ENCODE measurements around the gene SLIT3. TPM values are rescaled to one million over a fixed set of nuclear protein-coding genes. Genes with fewer than 3 reads are reported as not detected.

SLIT3 gene
- total RNA-seq, 2 experiments from 2014 or later = 0.20 to 0.43 TPM

DNA sequence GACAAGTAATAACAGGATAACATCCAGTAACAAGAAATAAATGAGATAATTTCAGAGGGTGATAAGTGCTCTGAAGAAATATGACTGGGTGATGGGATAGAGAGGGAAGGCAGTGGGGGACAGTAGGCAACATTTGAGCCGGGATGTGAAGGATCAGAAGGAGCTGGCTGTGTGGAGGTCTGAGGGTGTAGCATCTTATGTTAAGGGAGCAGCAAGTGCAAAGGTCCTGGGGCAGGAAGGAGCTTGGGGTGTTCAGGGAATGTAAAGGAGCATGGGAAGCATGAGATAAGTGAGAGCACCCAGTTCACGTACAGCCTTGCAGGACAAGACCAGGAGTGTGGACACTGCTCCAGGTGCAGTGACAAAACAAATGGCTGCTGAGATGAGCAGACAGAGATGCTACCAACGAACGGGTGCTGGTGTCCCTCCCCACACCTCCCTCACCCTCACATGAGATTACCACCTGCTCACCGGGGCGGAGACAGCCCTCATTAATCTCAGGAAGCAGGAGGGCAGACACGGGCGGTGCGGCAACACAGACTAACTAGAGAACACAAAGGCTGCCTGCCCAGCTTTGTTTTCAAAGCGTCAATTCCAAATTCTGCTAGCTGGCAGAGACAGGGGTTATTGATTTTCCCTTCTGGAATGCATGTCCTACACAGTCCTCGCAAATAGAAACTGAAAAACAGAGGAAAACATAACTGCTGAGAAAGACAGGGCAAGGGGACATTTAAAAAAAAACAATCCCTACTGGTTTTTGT lies 423.6 kb downstream of the SLIT3 start:
- H3K4me3 Mint-ChIP-seq = no peak overlapping the region
- DNase-seq = no peak
- H3K27ac Mint-ChIP-seq = no peak overlapping the region
- H3K9me3 Mint-ChIP-seq = no peaks in the 10 kb centered on the region
- H3K4me1 Mint-ChIP-seq = no peaks in the 10 kb centered on the region
- H3K36me3 Mint-ChIP-seq = no peaks in the 10 kb centered on the region
- peaks cover 35% of the 10 kb centered on the region for H3K27me3 Mint-ChIP-seq

DNA sequence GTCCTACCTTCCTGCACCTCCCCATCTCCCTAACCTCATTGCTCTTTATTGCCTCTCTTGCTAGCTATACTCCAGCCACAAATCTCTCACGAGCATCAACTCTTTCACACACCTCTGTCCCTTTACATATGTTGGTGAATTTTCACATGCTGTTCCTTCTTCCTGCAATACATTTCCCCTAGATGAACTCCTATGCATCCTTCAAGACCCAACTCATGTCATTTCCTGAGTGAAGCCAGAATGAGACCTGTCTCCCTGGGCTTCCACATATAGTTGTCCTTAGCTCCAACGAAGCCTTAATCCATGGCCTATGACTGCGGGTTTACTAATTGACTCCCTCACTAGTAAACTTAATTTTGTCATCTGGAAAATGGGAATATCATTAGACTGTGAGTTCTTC lies 424.5 kb downstream of the SLIT3 start:
- no peak for DNase-seq
- Mint-ChIP-seq H3K9me3 (no peaks in the 10 kb centered on the region), H3K4me1 (peaks cover 4% of the 10 kb centered on the region), H3K27ac (no peak overlapping the region), H3K4me3 (no peak overlapping the region), H3K36me3 (no peaks in the 10 kb centered on the region), H3K27me3 (peaks cover 35% of the 10 kb centered on the region)

DNA sequence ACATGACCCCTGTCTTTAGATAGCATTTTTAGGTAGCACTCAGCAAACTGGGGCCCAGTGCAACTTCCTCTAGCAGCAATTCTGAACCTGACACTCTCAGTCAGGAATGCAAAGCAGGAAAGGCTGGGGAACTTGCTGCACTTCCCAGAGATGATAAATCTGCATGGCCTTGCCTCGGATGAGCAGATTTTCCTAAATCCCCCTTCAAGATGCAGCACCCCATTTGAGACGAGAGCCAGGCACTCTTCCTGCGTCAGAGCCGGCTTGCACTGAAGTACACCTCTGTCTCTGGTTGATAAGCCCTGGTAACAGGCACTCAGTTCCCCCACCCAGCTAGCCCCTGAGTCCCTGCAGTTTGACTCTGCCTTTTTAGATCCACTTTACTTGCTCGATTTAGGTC lies 425.1 kb downstream of the SLIT3 start:
- Mint-ChIP-seq H3K27me3 (peaks cover 35% of the 10 kb centered on the region), H3K27ac (no peak overlapping the region), H3K4me3 (no peak overlapping the region), H3K4me1 (peaks cover 4% of the 10 kb centered on the region), H3K9me3 (no peaks in the 10 kb centered on the region), H3K36me3 (no peaks in the 10 kb centered on the region)
- no peak for DNase-seq

DNA sequence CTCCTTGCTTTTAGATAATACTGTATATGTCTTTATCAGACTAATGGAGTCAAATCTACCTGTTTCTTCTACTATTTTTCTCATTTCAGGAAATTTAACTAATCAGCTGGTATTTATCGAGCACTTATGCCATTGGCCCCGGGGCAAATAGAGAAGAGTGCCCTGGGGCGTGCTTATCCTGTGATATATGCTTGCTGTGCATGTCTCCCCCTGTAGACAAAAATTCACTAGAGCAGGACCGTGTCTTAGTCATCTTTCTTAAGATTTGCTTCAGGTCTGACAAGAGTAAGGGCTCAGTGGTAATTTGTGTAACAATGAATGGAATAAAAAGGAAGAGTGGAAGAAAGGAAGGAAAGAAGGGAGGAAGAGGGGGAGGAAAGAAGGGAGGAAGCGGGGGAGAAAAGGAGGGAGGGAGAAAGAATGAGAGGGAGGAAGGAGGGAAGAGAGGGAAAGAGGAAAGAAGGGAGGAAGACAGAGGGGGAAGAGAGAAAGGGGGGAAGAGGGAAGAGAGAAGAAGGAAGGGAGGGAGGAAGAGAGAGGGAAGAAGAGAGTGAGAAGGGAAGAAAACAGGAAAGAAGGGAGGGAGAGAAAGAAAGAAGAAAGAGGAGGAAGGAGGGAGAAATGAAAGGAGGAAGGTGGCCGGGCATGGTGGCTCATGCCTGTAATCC lies 426.1 kb downstream of the SLIT3 start:
- H3K4me1 Mint-ChIP-seq = peaks cover 4% of the 10 kb centered on the region
- H3K27ac Mint-ChIP-seq = no peak overlapping the region
- no peaks in the 10 kb centered on the region for H3K9me3 Mint-ChIP-seq
- no peak overlapping the region for H3K4me3 Mint-ChIP-seq
- no peak for DNase-seq
- H3K27me3 Mint-ChIP-seq = peaks cover 41% of the 10 kb centered on the region
- no peaks in the 10 kb centered on the region for H3K36me3 Mint-ChIP-seq

DNA sequence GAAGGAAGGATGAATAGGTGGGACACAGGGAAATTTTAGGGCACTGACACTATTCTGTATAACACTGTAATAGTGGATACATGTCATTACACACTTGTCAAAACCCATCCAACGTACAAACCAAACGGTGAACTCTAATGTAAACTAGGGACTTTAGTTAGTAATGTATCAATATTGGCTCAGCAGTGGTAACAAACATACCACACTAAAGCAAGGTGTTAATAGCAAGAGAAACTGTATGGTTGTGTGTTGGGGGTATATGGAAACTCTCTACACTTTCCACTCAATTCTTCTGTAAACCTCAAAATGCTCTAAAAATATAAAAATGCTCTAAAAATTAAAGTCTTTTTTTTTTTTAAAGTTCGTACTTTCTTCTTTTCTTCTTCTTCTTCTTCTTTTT lies 428.7 kb downstream of the SLIT3 start:
- H3K27me3 Mint-ChIP-seq = peaks cover 37% of the 10 kb centered on the region
- no peaks in the 10 kb centered on the region for H3K9me3 Mint-ChIP-seq
- no peak overlapping the region for H3K4me3 Mint-ChIP-seq
- no peak overlapping the region for H3K27ac Mint-ChIP-seq
- H3K4me1 Mint-ChIP-seq = peaks cover 4% of the 10 kb centered on the region
- no peak for DNase-seq
- H3K36me3 Mint-ChIP-seq = no peaks in the 10 kb centered on the region

DNA sequence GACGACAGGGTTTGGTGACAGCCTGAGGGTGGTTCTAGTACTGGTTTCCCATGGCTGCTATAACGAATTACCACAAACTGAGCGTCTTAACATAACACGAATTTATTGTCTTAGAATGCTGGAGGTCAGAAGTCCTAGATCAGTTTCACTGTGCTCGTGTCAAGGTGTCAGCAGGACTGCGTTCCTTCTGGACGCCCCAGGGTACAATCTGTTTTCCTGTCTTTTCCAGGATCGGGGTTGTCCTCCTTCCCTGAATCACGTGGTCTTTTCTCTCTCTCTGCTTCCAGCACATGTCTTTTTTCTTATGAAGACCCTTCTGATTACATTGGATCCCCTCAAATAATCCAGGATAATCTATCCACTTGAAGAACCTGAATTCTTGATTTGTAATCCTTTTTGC lies 430.0 kb downstream of the SLIT3 start:
- Mint-ChIP-seq H3K9me3 (no peaks in the 10 kb centered on the region), H3K4me1 (peaks cover 4% of the 10 kb centered on the region), H3K27me3 (peaks cover 27% of the 10 kb centered on the region), H3K36me3 (no peaks in the 10 kb centered on the region), H3K27ac (no peak overlapping the region), H3K4me3 (no peak overlapping the region)
- no peak for DNase-seq

DNA sequence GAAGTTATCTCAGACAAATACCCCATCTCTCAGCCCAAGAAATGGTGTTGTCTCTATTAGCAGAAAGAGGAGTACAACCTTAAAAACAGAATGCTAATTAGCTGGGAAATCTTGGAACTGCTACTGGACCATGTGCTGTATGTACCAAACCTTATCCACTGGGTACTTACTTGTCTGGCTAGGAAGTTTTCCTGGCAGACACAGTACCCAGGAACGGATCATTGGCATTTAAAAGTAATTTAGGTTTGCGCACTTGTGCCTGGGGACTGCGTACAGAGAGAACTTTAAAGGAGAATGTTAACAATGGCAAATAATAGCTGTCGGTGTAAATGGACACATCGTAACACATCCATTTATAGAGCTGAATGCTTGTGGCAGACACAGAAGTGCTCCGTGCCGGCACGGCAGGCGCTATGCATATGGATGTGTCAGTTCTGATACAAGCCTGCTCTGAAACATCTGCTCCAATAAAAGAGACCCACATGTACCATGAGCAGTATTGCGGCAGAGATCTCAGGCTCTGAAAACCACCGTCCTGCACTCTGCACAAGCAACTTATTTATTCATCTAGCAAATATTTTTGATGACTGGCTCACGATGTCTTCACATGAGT lies 431.2 kb downstream of the SLIT3 start:
- Mint-ChIP-seq H3K4me1 (peaks cover 4% of the 10 kb centered on the region), H3K27ac (no peak overlapping the region), H3K9me3 (no peaks in the 10 kb centered on the region), H3K4me3 (no peak overlapping the region), H3K27me3 (peaks cover 16% of the 10 kb centered on the region), H3K36me3 (no peaks in the 10 kb centered on the region)
- no peak for DNase-seq

DNA sequence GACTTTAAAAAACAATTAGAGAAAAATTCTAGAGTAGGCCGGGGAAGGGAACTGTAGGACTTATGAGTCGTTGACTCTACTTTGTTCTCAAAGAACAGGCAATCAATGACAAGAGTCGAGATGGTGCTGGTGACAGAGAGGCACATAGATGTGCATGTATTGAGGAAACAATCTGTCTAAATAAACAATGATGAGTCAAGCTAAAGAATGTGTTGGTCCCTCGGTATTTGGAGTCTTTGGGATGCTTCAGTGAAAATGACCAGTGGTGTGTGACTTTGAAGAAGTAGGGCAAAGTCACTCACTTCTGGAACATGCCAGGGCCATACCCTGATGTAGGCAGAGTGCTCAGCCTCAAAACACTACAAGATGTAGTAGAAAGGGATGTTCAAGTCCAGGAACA lies 433.7 kb downstream of the SLIT3 start:
- DNase-seq = no peak
- H3K36me3 Mint-ChIP-seq = no peaks in the 10 kb centered on the region
- peaks cover 6% of the 10 kb centered on the region for H3K27me3 Mint-ChIP-seq
- no peaks in the 10 kb centered on the region for H3K9me3 Mint-ChIP-seq
- H3K4me3 Mint-ChIP-seq = no peak overlapping the region
- H3K4me1 Mint-ChIP-seq = peaks cover 4% of the 10 kb centered on the region
- H3K27ac Mint-ChIP-seq = no peak overlapping the region

DNA sequence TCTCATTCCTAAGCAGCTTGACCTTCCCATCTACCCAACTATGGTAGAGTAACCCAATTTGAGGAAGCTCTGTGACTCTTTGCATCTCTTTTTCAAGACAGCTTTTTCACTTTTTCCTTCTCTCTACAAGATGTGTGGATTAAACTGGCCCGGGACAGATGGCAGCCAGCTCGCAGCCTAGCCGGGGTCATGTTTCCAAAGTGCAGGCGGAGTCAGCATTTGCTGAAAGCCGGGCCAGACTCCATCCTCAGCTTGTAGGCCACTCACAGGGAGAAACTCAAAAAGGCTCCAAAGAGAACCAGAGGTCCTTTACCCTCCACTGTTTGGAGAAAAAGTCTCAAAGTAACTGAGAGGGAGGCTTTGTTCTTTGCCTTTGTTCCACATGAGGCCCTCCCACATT lies 435.0 kb downstream of the SLIT3 start:
- Mint-ChIP-seq H3K4me1 (no peaks in the 10 kb centered on the region), H3K9me3 (no peaks in the 10 kb centered on the region), H3K27me3 (peaks cover 6% of the 10 kb centered on the region), H3K36me3 (no peaks in the 10 kb centered on the region), H3K27ac (no peak overlapping the region), H3K4me3 (no peak overlapping the region)
- no peak for DNase-seq

DNA sequence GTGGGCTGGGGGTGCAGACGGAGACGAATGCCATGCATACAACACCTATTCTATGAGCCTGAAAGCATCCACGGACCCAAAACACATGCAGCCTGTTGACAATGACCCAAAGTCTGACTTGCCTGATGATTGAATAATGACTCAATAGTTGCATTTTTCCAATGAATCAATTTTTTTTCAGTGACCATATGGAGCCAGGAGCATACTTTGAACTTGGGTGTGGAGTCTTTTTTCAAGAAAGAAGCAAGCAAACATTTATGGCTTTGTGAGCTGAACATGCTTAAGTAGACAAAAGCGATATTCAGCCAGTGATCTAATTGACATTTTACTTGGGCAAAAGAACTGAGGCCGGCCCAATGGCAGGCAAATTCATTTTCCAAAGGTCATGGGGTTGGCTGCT lies 437.9 kb downstream of the SLIT3 start:
- Mint-ChIP-seq H3K4me3 (no peak overlapping the region), H3K27me3 (no peaks in the 10 kb centered on the region), H3K4me1 (no peaks in the 10 kb centered on the region), H3K9me3 (no peaks in the 10 kb centered on the region), H3K36me3 (no peaks in the 10 kb centered on the region), H3K27ac (no peak overlapping the region)
- no peak for DNase-seq

DNA sequence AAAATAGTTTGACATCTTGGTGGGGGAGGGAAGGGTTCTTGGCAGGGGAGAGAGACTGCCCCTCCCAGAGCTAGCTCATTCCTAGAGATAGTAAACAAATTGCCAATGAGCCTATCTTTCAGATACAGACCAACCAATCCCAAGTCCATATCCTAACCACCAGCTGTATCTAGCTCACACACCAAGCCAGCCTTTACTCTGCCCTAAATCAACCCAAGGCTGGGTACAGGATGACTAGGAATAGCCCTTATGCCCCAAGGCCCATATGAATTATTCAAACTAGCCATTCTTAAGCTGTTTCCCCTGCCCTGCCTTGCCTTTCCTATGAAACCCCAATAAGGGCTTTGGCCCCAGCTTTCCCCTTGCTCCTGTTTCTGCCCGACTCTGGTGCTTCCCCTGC lies 440.4 kb downstream of the SLIT3 start:
- Mint-ChIP-seq H3K27me3 (no peaks in the 10 kb centered on the region), H3K9me3 (no peaks in the 10 kb centered on the region), H3K4me3 (no peak overlapping the region), H3K27ac (no peak overlapping the region), H3K4me1 (no peaks in the 10 kb centered on the region), H3K36me3 (no peaks in the 10 kb centered on the region)
- DNase-seq = no peak

DNA sequence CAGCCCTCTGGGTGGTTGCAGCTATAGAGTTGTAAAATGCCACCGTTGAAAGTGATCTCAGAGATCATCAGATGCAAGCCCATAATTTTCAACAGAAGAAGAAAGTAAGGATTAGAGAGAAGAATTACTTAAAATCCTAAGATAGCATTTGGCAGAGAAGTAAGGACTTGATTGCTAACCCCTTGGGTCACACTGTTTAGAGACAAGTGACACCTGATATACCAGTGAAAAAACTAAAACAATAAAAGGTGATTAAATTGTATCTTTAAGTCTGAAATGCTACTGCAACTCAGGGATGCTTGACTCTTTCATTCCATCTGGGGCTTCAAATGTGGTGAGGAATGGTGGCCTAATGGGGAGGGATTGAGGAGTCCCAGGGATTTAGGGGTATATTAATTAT lies 440.9 kb downstream of the SLIT3 start:
- DNase-seq = no peak
- Mint-ChIP-seq H3K36me3 (no peaks in the 10 kb centered on the region), H3K27me3 (no peaks in the 10 kb centered on the region), H3K9me3 (no peaks in the 10 kb centered on the region), H3K27ac (no peak overlapping the region), H3K4me1 (no peaks in the 10 kb centered on the region), H3K4me3 (no peak overlapping the region)

DNA sequence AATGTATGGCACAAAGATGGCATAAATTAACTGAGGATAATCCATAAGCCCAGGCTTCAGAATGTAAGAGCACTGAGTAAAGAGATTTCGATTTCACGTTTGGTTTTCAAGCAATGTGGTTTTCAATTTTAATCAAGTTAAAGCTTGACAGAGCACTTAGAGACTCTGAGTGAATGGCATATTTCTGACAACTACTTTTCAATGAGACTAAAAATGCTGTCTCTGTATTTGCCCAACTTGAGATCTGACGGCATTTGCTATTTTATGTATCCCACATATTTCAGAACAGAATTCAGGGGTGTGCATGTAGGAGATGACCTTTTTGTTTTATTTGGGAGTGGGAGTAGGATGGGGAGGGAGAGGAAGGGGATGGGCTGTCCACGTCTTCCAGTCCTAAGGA lies 441.5 kb downstream of the SLIT3 start:
- H3K9me3 Mint-ChIP-seq = no peaks in the 10 kb centered on the region
- H3K27me3 Mint-ChIP-seq = peaks cover 4% of the 10 kb centered on the region
- H3K4me3 Mint-ChIP-seq = no peak overlapping the region
- no peaks in the 10 kb centered on the region for H3K36me3 Mint-ChIP-seq
- no peak overlapping the region for H3K27ac Mint-ChIP-seq
- H3K4me1 Mint-ChIP-seq = no peaks in the 10 kb centered on the region
- no peak for DNase-seq

DNA sequence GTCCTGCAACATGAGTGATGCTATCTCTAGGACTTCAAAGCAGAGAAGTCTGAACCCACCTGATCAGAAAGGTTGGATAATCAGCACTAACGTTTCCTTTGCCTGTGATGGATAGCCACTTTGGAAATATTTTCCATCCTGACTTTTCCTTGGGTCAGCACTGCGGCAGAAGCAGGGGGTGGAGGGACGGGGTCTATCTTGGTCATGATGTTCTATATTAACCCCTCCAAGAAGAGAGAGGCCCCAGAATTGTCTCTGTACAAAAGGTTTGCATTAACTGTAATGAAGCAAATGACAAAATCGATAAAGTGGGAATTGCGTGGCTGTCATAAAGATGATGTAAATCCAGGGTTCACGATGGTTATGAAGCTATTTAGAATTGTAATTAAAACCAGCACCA lies 441.9 kb downstream of the SLIT3 start:
- DNase-seq = no peak
- Mint-ChIP-seq H3K9me3 (no peaks in the 10 kb centered on the region), H3K36me3 (no peaks in the 10 kb centered on the region), H3K4me1 (peaks cover 3% of the 10 kb centered on the region), H3K4me3 (no peak overlapping the region), H3K27ac (no peak overlapping the region), H3K27me3 (peaks cover 4% of the 10 kb centered on the region)

DNA sequence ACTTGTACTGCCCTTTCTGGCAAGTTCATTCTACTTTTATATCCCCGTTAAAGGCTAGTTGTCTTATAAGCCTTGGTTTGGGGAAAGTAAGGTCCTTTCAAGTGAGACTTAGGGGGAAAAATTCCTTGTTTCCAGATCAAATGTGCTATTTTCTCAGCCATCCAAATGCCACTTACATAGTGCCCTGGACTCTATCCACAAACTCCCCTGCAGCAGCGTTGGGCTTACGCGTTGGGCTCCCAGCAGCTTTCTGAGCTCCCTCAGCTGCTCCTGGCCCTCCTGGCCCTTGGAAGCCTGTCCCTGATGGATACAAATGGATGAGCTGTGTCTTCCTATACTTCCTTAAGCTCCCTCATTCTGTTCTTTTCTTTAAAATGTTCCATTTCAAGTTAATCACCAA lies 442.6 kb downstream of the SLIT3 start:
- H3K36me3 Mint-ChIP-seq = no peaks in the 10 kb centered on the region
- peaks cover 6% of the 10 kb centered on the region for H3K4me1 Mint-ChIP-seq

DNA sequence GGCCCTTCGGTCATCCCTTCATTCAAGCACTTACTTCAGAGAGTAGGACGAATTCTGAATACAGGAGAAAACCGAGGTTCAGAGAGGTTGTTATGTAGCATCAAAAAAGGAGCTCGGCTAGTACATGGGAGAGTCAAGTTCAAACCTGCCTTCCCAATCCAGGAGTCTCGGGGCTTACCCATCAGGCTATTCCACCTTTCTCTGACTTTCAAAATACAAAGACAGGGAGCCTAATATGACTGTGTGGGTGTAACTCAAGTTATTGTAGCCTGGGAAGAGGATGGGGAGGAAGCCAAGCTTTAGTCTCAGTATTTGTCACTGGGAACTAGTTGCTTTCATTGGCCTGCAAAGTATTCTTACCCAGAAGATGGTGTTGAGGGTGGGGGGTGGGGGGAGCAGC lies 447.0 kb downstream of the SLIT3 start:
- no peaks in the 10 kb centered on the region for H3K9me3 Mint-ChIP-seq
- H3K36me3 Mint-ChIP-seq = no peaks in the 10 kb centered on the region
- H3K27ac Mint-ChIP-seq = no peak overlapping the region
- peaks cover 17% of the 10 kb centered on the region for H3K4me1 Mint-ChIP-seq
- DNase-seq = no peak
- H3K27me3 Mint-ChIP-seq = peaks cover 37% of the 10 kb centered on the region
- H3K4me3 Mint-ChIP-seq = no peak overlapping the region

More for the DNA sequence above, 442.6 kb downstream of the SLIT3 start:
- Mint-ChIP-seq H3K27me3 (peaks cover 4% of the 10 kb centered on the region), H3K27ac (no peak overlapping the region), H3K9me3 (no peaks in the 10 kb centered on the region), H3K4me3 (no peak overlapping the region)
- DNase-seq = no peak
